IPS-NIHi7 (cell line): Measurements from ENCODE around the gene DNAAF5.

Experiments used
- DNase-seq: peaks from one replicate; pipeline ENCODE4 v3.0.0; 2012; ENCODE audit warnings: mixed read lengths; ENCODE audit errors: extremely low spot score

DNAAF5 gene

GRCh38 chr7:767941-768731 lies 41.6 kb downstream of the DNAAF5 start:
- DNase-seq = no peak

- DNase-seq = peak; percentile 67
These were observed 42.5 kb downstream of the DNAAF5 start for GRCh38 chr7:768881-769504.

GRCh38 chr7:770336-770735 lies 43.8 kb downstream of the DNAAF5 start:
- DNase-seq = no peak

- no peak for DNase-seq
These were observed 44.3 kb downstream of the DNAAF5 start for GRCh38 chr7:770741-771166.

GRCh38 chr7:771234-772004 lies 44.9 kb downstream of the DNAAF5 start:
- no peak for DNase-seq

GRCh38 chr7:772005-772294 lies 45.5 kb downstream of the DNAAF5 start:
- DNase-seq = no peak

GRCh38 chr7:772392-772791 lies 45.9 kb downstream of the DNAAF5 start:
- no peak for DNase-seq

- DNase-seq = no peak
These were observed 46.5 kb downstream of the DNAAF5 start for GRCh38 chr7:772861-773621.

- DNase-seq = no peak
These were observed 47.1 kb downstream of the DNAAF5 start for GRCh38 chr7:773622-773915.

- peak; percentile 95 for DNase-seq
These were observed 47.9 kb downstream of the DNAAF5 start for GRCh38 chr7:774161-775109.

- DNase-seq = no peak
These were observed 49.9 kb downstream of the DNAAF5 start for GRCh38 chr7:776381-776780.

GRCh38 chr7:776992-777727 lies 50.7 kb downstream of the DNAAF5 start:
- no peak for DNase-seq

GRCh38 chr7:777728-778078 lies 51.2 kb downstream of the DNAAF5 start:
- no peak for DNase-seq

GRCh38 chr7:778271-778967 lies 51.9 kb downstream of the DNAAF5 start:
- no peak for DNase-seq

GRCh38 chr7:778968-779451 lies 52.5 kb downstream of the DNAAF5 start:
- DNase-seq = no peak

- DNase-seq = no peak
These were observed 53.0 kb downstream of the DNAAF5 start for GRCh38 chr7:779480-779879.

GRCh38 chr7:780081-780480 lies 53.6 kb downstream of the DNAAF5 start:
- no peak for DNase-seq

- DNase-seq = no peak
These were observed 54.0 kb downstream of the DNAAF5 start for GRCh38 chr7:780516-780915.

- DNase-seq = no peak
These were observed 54.8 kb downstream of the DNAAF5 start for GRCh38 chr7:781186-781849.
